Astrocyte (in vitro differentiated cells and primary cell): ENCODE results near the gene ADAMTS10. TPM values are rescaled to one million over a fixed set of nuclear protein-coding genes. Genes with fewer than 3 reads are reported as not detected.

ENCODE experiments used
- DNase-seq: peaks from one replicate; pipeline ENCODE4 v3.0.0-alpha.2; 2010; ENCODE audit warnings: low read depth
- FAIRE-seq: peaks from 2 replicates; lab custom pipeline; 2011; peaks lifted over from hg19 to GRCh38; lab: Jason Lieb, UNC
- H2AFZ ChIP-seq: 2 replicates; pipeline ENCODE4 v1.6.0; 2012; ENCODE audit warnings: low read depth, low read length, inconsistent platforms
- H3K27ac ChIP-seq: 2 replicates; pipeline ENCODE4 v1.5.1; 2011; ENCODE audit warnings: low read depth, low read length, inconsistent platforms
- H3K27me3 ChIP-seq: 2 replicates; pipeline ENCODE4 v1.6.0; 2011; ENCODE audit warnings: low read length, inconsistent platforms; ENCODE audit not compliant: insufficient read depth
- H3K36me3 ChIP-seq: 2 replicates; pipeline ENCODE4 v1.5.1; 2011; ENCODE audit warnings: low read length, inconsistent platforms; ENCODE audit not compliant: insufficient read depth
- H3K4me1 ChIP-seq: 2 replicates; pipeline ENCODE4 v1.5.1; 2011; ENCODE audit warnings: low read length, inconsistent platforms; ENCODE audit not compliant: insufficient read depth
- H3K4me2 ChIP-seq: 2 replicates; pipeline ENCODE4 v1.6.0; 2012; ENCODE audit warnings: low read length, inconsistent platforms
- H3K4me3 ChIP-seq: 2 replicates; pipeline ENCODE4 v1.5.1; 2011; ENCODE audit warnings: low read depth, mild to moderate bottlenecking, low read length, inconsistent platforms; ENCODE audit not compliant: insufficient read depth
- H3K79me2 ChIP-seq: 2 replicates; pipeline ENCODE4 v1.6.0; 2012; ENCODE audit warnings: mild to moderate bottlenecking, low read length, inconsistent platforms; ENCODE audit not compliant: insufficient read depth
- H3K9ac ChIP-seq: 2 replicates; pipeline ENCODE4 v1.6.0; 2012; ENCODE audit warnings: mild to moderate bottlenecking, low read length, inconsistent platforms
- H3K9me3 ChIP-seq: 2 replicates; pipeline ENCODE4 v1.5.1; 2012; ENCODE audit warnings: low read depth, mild to moderate bottlenecking, low read length, inconsistent platforms; ENCODE audit not compliant: insufficient read depth
- H4K20me1 ChIP-seq: 2 replicates; pipeline ENCODE4 v1.6.0; 2012; ENCODE audit warnings: low read length, inconsistent platforms; ENCODE audit not compliant: insufficient read depth
- H3K27ac Mint-ChIP-seq: one replicate; pipeline ENCODE4 v1.8.0; 2021; ENCODE audit warnings: mild to moderate bottlenecking, mixed read lengths; ENCODE audit not compliant: unreplicated experiment
- H3K27me3 Mint-ChIP-seq: one replicate; pipeline ENCODE4 v1.8.0; 2021; ENCODE audit warnings: low read depth, mixed read lengths; ENCODE audit not compliant: unreplicated experiment
- H3K36me3 Mint-ChIP-seq: one replicate; pipeline ENCODE4 v1.8.0; 2021; ENCODE audit warnings: low read depth, mixed read lengths; ENCODE audit not compliant: unreplicated experiment
- H3K4me1 Mint-ChIP-seq: one replicate; pipeline ENCODE4 v1.8.0; 2021; ENCODE audit warnings: low read depth, mixed read lengths; ENCODE audit not compliant: unreplicated experiment
- H3K4me3 Mint-ChIP-seq: one replicate; pipeline ENCODE4 v1.8.0; 2021; ENCODE audit warnings: mild to moderate bottlenecking, moderate library complexity, mixed read lengths; ENCODE audit not compliant: unreplicated experiment
- H3K9me3 Mint-ChIP-seq: one replicate; pipeline ENCODE4 v1.8.0; 2021; ENCODE audit warnings: mild to moderate bottlenecking, mixed read lengths; ENCODE audit not compliant: unreplicated experiment
- EZH2 ChIP-seq: IDR thresholded peaks from 2 replicates; pipeline ENCODE4 v1.6.1; 2012; ENCODE audit warnings: mild to moderate bottlenecking, low read length, inconsistent platforms; ENCODE audit not compliant: insufficient read depth
- total RNA-seq: library from RNA; stranded (reverse); gene quantifications from 2 replicates; pipeline ENCODE4 v1.2.1, GENCODE V29; 2021
- TF ChIP-seq, protein P1 (sequence below): IDR thresholded peaks from 2 replicates; pipeline ENCODE4 v1.5.1; 2011; ENCODE audit warnings: low read depth, mild to moderate bottlenecking, inconsistent platforms, low read length, moderate library complexity; ENCODE audit not compliant: insufficient read depth

The ADAMTS10 gene
- total RNA-seq, 1 donor from 2014 or later: 34.0 TPM

- H2AFZ ChIP-seq: peak overlapping the region; percentile 8
- H3K9me3 ChIP-seq: peaks cover 2% of the 10 kb centered on the region
- H3K4me2 ChIP-seq: peak overlapping the region; percentile 85
- Mint-ChIP-seq H3K9me3 (peaks cover 5% of the 10 kb centered on the region), H3K4me1 (peaks cover 2% of the 10 kb centered on the region), H3K36me3 (peaks cover 32% of the 10 kb centered on the region), H3K27me3 (peaks cover 6% of the 10 kb centered on the region), H3K27ac (peak overlapping the region; percentile 66), H3K4me3 (peak overlapping the region; percentile 74)
- H3K79me2 ChIP-seq: no peaks in the 10 kb centered on the region
- peak overlapping the region; percentile 43 for H3K4me3 ChIP-seq
- H3K36me3 ChIP-seq: peaks cover 4% of the 10 kb centered on the region
- H3K4me1 ChIP-seq: peaks cover 12% of the 10 kb centered on the region
- peak; percentile 95 for FAIRE-seq
- no peaks in the 10 kb centered on the region for H3K27me3 ChIP-seq
- H4K20me1 ChIP-seq: peaks cover 16% of the 10 kb centered on the region
- peak; percentile 86 for DNase-seq
- TF ChIP-seq EZH2: no peak
- H3K9ac ChIP-seq: peak overlapping the region; percentile 59
- H3K27ac ChIP-seq: no peak overlapping the region
These were observed 18.1 kb downstream of the ADAMTS10 start for GRCh38 chr19:8592231-8593009.

GRCh38 chr19:8589177-8589714, 21.3 kb downstream of the ADAMTS10 start:
- H3K4me1 Mint-ChIP-seq: peaks cover 2% of the 10 kb centered on the region
- Histone ChIP-seq H3K27ac (no peak overlapping the region), H3K79me2 (no peaks in the 10 kb centered on the region), H3K9me3 (no peaks in the 10 kb centered on the region), H4K20me1 (peaks cover 20% of the 10 kb centered on the region), H3K4me3 (no peak overlapping the region), H3K9ac (no peak overlapping the region), H3K36me3 (no peaks in the 10 kb centered on the region), H2AFZ (no peak overlapping the region), H3K4me2 (no peak overlapping the region), H3K27me3 (no peaks in the 10 kb centered on the region), H3K4me1 (peaks cover 12% of the 10 kb centered on the region)
- peaks cover 6% of the 10 kb centered on the region for H3K27me3 Mint-ChIP-seq
- TF ChIP-seq EZH2: no peak
- H3K9me3 Mint-ChIP-seq: peaks cover 4% of the 10 kb centered on the region
- H3K4me3 Mint-ChIP-seq: no peak overlapping the region
- peaks cover 21% of the 10 kb centered on the region for H3K36me3 Mint-ChIP-seq
- DNase-seq (no peak), FAIRE-seq (no peak)
- no peak overlapping the region for H3K27ac Mint-ChIP-seq

DNA sequence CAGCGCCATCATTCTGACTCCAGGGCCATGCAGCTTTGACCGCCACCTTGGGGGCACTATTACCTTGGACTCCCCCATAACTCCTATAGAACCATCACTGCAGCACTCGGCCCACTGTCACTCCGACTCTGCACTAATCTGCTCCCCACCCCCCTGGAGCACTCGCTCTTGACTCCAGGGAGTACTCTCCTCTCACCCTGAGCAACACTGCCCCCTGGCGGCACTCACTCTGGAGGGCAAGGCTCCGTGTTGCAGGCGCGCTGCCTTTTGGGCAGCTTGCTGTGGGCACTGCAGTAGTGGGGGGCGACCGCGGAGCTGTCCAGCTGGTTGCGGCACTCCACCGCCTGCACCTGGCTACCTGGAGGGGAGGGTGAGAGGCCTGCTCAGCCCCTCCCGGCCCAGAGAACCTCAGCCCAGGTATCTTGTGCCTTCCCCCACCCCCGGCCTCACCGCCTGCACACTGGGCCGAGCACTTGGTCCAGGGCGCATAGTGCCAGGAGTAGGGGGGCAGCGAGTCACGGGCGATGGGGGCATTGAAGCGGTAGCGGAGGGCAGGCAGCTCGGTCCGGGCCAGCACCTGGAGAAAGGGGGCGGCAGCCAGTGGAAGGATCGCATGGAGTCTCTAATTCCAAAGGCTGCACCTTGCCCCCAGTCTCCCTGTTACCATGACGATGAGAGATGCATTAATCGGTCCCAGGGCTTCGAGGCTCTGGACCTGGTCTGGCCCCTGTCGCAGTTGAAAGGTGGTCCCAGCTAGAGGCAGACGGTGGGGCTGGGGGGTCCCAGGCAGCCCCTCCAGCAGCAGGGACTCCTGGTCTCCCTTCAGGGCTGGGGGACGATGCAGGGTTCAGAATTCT, 24.4 kb downstream of the ADAMTS10 start:
- no peaks in the 10 kb centered on the region for H3K9me3 ChIP-seq
- TF ChIP-seq, protein P1, sequence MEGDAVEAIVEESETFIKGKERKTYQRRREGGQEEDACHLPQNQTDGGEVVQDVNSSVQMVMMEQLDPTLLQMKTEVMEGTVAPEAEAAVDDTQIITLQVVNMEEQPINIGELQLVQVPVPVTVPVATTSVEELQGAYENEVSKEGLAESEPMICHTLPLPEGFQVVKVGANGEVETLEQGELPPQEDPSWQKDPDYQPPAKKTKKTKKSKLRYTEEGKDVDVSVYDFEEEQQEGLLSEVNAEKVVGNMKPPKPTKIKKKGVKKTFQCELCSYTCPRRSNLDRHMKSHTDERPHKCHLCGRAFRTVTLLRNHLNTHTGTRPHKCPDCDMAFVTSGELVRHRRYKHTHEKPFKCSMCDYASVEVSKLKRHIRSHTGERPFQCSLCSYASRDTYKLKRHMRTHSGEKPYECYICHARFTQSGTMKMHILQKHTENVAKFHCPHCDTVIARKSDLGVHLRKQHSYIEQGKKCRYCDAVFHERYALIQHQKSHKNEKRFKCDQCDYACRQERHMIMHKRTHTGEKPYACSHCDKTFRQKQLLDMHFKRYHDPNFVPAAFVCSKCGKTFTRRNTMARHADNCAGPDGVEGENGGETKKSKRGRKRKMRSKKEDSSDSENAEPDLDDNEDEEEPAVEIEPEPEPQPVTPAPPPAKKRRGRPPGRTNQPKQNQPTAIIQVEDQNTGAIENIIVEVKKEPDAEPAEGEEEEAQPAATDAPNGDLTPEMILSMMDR: no peak
- DNase-seq: peak; percentile 20

More for the DNA sequence above, 24.4 kb downstream of the ADAMTS10 start:
- no peaks in the 10 kb centered on the region for H3K36me3 ChIP-seq
- no peak overlapping the region for H3K27ac ChIP-seq
- no peaks in the 10 kb centered on the region for H3K4me1 Mint-ChIP-seq
- H3K4me3 Mint-ChIP-seq: no peak overlapping the region
- peaks cover 16% of the 10 kb centered on the region for H4K20me1 ChIP-seq
- H3K79me2 ChIP-seq: no peaks in the 10 kb centered on the region
- no peak overlapping the region for H3K9ac ChIP-seq
- no peaks in the 10 kb centered on the region for H3K4me1 ChIP-seq
- H3K27me3 ChIP-seq: no peaks in the 10 kb centered on the region
- H3K36me3 Mint-ChIP-seq: peaks cover 15% of the 10 kb centered on the region
- peaks cover 4% of the 10 kb centered on the region for H3K27me3 Mint-ChIP-seq
- no peaks in the 10 kb centered on the region for H3K9me3 Mint-ChIP-seq
- H3K27ac Mint-ChIP-seq: no peak overlapping the region
- FAIRE-seq: no peak
- H3K4me3 ChIP-seq: no peak overlapping the region
- H2AFZ ChIP-seq: no peak overlapping the region
- H3K4me2 ChIP-seq: no peak overlapping the region
